ENCODE results near the gene KCNMB3.
"Not testable (repeated sequence)": the region's sequence is repeated elsewhere in the genome, so short reads cannot be mapped to it uniquely, and the experiment has no call there.

KCNMB3 gene

DNA sequence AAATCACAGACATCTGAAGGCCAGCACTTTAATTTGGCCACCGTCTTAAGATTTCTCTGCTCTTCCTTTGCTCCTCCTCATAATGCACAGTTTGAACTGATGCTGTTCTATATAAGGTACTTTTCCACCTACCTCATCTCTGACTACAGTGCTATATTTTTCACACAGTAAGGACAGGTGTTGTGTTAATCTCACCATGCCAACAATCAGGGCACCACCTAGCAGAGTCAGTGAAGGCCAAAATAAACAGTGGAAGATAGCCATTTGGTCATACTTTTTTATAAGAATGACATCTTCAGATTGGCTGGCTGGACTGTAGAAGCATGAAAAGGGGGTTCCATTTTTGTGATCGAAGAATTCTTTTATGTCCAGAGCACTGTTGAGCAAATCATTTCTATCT lies 8.1 kb downstream of the KCNMB3 start:
- H3K9me3 ChIP-seq (ENCODE audit: control insufficient read depth, low read length); H3K4me1 ChIP-seq (ENCODE audit: control insufficient read depth, insufficient read depth, low read length); H3K4me3 ChIP-seq (ENCODE audit: insufficient read depth, low read depth, low read length); H3K27me3 ChIP-seq (ENCODE audit: control insufficient read depth, insufficient read depth, low read length, poor library complexity, severe bottlenecking); H3K36me3 ChIP-seq (ENCODE audit: control insufficient read depth, insufficient read depth, low read length); H3K27ac ChIP-seq (ENCODE audit: insufficient read depth, low read depth, low read length, poor library complexity, severe bottlenecking): not testable (repeated sequence)
- WGBS, 2 experiments, result 89 to 100% methylated on average over 1 of the region's 2 CpGs

DNA sequence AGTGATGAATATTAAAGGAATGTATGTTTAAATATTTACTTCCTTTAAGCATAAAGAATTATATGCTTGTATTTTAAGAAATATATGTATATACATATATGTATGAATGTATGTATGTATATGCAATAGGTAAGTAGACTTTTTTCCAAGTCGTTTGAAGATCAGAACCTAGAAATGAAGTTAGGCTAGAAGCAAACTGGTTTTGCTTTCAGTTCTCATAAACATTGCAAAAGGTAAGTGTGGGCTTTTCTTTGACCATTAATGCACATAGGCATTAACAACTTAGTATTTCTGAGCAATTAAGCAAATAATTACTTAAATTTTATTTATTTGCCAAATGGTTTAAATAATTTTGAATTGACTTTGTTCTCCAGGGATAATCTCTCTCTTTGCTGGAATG lies 10.6 kb downstream of the KCNMB3 start:
- H3K27ac ChIP-seq (ENCODE audit: insufficient read depth, low read depth, low read length, poor library complexity, severe bottlenecking); H3K36me3 ChIP-seq (ENCODE audit: control insufficient read depth, insufficient read depth, low read length); H3K4me3 ChIP-seq (ENCODE audit: insufficient read depth, low read depth, low read length); H3K27me3 ChIP-seq (ENCODE audit: control insufficient read depth, insufficient read depth, low read length, poor library complexity, severe bottlenecking); H3K4me1 ChIP-seq (ENCODE audit: control insufficient read depth, insufficient read depth, low read length); H3K9me3 ChIP-seq (ENCODE audit: control insufficient read depth, low read length): not testable (repeated sequence)
- 80 to 88% methylated on average over 1 of the region's 1 CpG for WGBS, 2 experiments

DNA sequence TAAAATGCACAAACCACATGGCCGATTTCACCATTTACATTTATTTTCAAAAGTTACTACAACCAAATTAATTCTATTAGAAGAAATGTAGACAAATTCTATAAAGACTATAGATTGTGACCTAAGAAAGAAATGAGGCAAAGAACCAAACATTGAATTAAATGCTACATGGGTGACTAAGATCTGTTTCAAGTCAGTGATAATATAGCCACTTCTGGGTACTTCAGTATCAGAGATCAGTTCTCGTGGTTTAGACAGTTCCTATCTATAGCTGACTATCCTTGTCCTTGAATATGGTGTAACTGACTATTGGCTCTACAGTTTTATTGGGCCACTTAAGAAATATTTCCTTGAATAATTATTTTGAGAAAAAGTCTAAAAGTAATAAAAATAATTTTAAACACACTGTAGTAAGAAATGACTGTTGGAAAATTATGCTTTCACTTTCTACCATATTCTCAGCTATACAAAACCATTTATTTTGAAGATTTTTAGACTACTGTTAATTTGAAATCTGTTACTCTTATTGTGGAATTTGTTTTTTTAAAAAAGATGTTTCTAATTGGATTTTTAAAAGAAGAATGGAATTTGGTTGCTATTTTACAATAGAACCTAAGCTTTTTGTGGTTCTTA lies 14.1 kb downstream of the KCNMB3 start:
- 100% methylated on average over 1 to 2 of the region's 2 CpGs for WGBS, 2 experiments

DNA sequence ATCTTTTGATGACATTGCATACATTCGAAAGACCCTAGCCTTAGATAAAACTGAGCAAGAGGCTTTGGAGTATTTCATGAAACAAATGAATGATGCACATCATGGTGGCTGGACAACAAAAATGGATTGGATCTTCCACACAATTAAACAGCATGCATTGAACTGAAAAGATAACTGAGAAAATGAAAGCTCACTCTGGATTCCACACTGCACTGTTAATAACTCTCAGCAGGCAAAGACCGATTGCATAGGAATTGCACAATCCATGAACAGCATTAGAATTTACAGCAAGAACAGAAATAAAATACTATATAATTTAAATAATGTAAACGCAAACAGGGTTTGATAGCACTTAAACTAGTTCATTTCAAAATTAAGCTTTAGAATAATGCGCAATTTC lies 16.7 kb downstream of the KCNMB3 start:
- Histone ChIP-seq H3K4me3 (ENCODE audit: insufficient read depth, low read depth, low read length) (no peak overlapping the region), H3K4me1 (ENCODE audit: control insufficient read depth, insufficient read depth, low read length) (no peaks in the 10 kb centered on the region), H3K27ac (ENCODE audit: insufficient read depth, low read depth, low read length, poor library complexity, severe bottlenecking) (no peak overlapping the region), H3K27me3 (ENCODE audit: control insufficient read depth, insufficient read depth, low read length, poor library complexity, severe bottlenecking) (no peaks in the 10 kb centered on the region), H3K36me3 (ENCODE audit: control insufficient read depth, insufficient read depth, low read length) (peaks cover 10% of the 10 kb centered on the region), H3K9me3 (ENCODE audit: control insufficient read depth, low read length) (no peaks in the 10 kb centered on the region)
- WGBS, 2 experiments, result 96 to 98% methylated on average over 3 to 4 of the region's 4 CpGs

More for the DNA sequence above, 14.1 kb downstream of the KCNMB3 start:
- H3K27me3 ChIP-seq (ENCODE audit: control insufficient read depth, insufficient read depth, low read length, poor library complexity, severe bottlenecking), result no peaks in the 10 kb centered on the region
- H3K27ac ChIP-seq (ENCODE audit: insufficient read depth, low read depth, low read length, poor library complexity, severe bottlenecking), result no peak overlapping the region
- H3K4me1 ChIP-seq (ENCODE audit: control insufficient read depth, insufficient read depth, low read length), result no peaks in the 10 kb centered on the region
- H3K4me3 ChIP-seq (ENCODE audit: insufficient read depth, low read depth, low read length), result no peak overlapping the region
- H3K36me3 ChIP-seq (ENCODE audit: control insufficient read depth, insufficient read depth, low read length), result peaks cover 4% of the 10 kb centered on the region
- no peaks in the 10 kb centered on the region for H3K9me3 ChIP-seq (ENCODE audit: control insufficient read depth, low read length)

DNA sequence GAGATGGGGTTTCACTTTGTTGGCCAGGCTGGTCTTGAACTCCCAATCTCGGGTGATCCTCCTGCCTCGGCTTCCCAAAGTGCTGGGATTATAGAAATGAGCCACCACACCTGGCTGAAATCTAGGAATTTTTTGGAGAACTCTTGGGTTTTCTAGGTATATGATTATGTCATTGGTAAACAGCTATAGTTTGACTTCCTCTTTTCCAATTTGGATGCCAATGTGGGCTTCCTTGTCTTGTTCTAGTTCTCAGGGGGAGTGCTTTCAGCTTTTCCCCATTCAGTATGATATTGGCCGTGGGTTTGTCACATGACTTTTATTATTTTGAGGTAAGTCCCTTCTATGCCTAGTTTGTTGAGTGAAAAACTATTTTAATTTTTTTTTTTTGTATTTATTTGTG lies 17.9 kb downstream of the KCNMB3 start:
- WGBS, 2 experiments, result 90 to 96% methylated on average over 3 of the region's 3 CpGs
- H3K4me1 ChIP-seq (ENCODE audit: control insufficient read depth, insufficient read depth, low read length), result no peaks in the 10 kb centered on the region
- peaks cover 10% of the 10 kb centered on the region for H3K36me3 ChIP-seq (ENCODE audit: control insufficient read depth, insufficient read depth, low read length)
- H3K27ac ChIP-seq (ENCODE audit: insufficient read depth, low read depth, low read length, poor library complexity, severe bottlenecking), result no peak overlapping the region
- no peaks in the 10 kb centered on the region for H3K27me3 ChIP-seq (ENCODE audit: control insufficient read depth, insufficient read depth, low read length, poor library complexity, severe bottlenecking)
- H3K9me3 ChIP-seq (ENCODE audit: control insufficient read depth, low read length), result no peaks in the 10 kb centered on the region
- no peak overlapping the region for H3K4me3 ChIP-seq (ENCODE audit: insufficient read depth, low read depth, low read length)

DNA sequence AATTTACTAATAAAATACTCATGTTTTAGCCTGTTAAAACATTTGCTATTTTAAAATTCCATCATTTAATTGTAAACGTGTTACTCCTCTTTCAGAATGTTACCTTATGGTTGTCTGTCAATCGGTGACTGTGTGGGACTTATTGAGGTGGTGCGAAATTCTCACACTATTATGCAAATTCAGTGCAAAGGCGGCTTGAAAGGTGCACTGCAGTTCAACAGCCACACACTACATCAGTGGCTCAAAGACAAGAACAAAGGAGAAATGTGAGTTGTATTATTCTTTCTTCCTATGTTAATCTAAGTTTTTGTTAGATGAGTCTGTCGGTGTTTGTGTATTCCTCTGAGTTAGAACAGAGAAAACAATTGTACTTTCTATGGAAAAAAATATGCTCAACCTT lies 21.7 kb downstream of the KCNMB3 start:
- Histone ChIP-seq H3K36me3 (ENCODE audit: control insufficient read depth, insufficient read depth, low read length) (peaks cover 10% of the 10 kb centered on the region), H3K4me1 (ENCODE audit: control insufficient read depth, insufficient read depth, low read length) (no peaks in the 10 kb centered on the region), H3K4me3 (ENCODE audit: insufficient read depth, low read depth, low read length) (no peak overlapping the region), H3K27me3 (ENCODE audit: control insufficient read depth, insufficient read depth, low read length, poor library complexity, severe bottlenecking) (no peaks in the 10 kb centered on the region), H3K9me3 (ENCODE audit: control insufficient read depth, low read length) (no peaks in the 10 kb centered on the region), H3K27ac (ENCODE audit: insufficient read depth, low read depth, low read length, poor library complexity, severe bottlenecking) (no peak overlapping the region)
- WGBS, 2 experiments, result 62 to 70% methylated on average over 2 to 5 of the region's 5 CpGs

DNA sequence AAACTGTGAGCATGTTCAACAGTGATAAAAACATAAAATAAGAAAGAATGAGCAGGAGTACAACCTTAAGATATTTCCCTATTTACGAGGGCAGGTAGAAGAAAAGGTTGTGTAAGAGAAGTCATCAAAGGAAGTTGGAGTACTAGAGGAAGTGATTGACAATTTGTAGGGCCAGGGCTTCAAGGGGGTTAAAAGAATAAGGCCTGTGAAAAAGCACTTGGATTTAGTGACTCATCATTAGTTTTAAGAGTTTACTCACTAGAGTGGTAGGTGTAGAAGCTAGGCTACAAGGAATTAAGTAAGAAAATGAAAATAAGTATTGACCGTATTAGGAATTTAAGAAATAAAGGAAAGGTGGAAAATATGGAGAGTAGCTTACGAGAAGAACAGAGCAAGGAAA lies 23.6 kb downstream of the KCNMB3 start:
- Histone ChIP-seq H3K36me3 (ENCODE audit: control insufficient read depth, insufficient read depth, low read length) (peaks cover 6% of the 10 kb centered on the region), H3K4me3 (ENCODE audit: insufficient read depth, low read depth, low read length) (no peak overlapping the region)
- WGBS, 2 experiments, result 87 to 93% methylated on average over 3 of the region's 3 CpGs

DNA sequence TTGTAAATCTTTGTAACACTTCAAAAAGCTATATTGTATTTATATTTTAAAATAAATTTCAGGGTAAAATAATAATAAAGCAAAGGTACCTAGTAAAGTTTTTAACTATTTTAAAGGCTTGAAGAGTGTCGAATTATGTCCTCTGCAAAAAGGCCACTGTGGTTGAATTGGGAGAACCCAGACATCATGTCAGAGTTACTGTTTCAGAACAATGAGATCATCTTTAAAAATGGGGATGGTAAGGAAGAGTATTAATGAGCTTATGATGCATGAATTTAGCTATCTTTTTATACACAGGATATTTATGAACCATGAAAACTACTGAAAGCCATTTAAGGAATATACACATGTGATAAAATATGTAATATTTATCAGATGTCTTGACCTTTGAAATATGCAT lies 26.3 kb downstream of the KCNMB3 start:
- Histone ChIP-seq H3K9me3 (ENCODE audit: control insufficient read depth, low read length) (no peaks in the 10 kb centered on the region), H3K4me1 (ENCODE audit: control insufficient read depth, insufficient read depth, low read length) (no peaks in the 10 kb centered on the region), H3K36me3 (ENCODE audit: control insufficient read depth, insufficient read depth, low read length) (no peaks in the 10 kb centered on the region), H3K27me3 (ENCODE audit: control insufficient read depth, insufficient read depth, low read length, poor library complexity, severe bottlenecking) (no peaks in the 10 kb centered on the region), H3K4me3 (ENCODE audit: insufficient read depth, low read depth, low read length) (no peak overlapping the region), H3K27ac (ENCODE audit: insufficient read depth, low read depth, low read length, poor library complexity, severe bottlenecking) (no peak overlapping the region)
- 100% methylated on average over 1 of the region's 1 CpG for WGBS, 2 experiments

More for the DNA sequence above, 23.6 kb downstream of the KCNMB3 start:
- Histone ChIP-seq H3K4me1 (ENCODE audit: control insufficient read depth, insufficient read depth, low read length) (no peaks in the 10 kb centered on the region), H3K27ac (ENCODE audit: insufficient read depth, low read depth, low read length, poor library complexity, severe bottlenecking) (no peak overlapping the region), H3K9me3 (ENCODE audit: control insufficient read depth, low read length) (no peaks in the 10 kb centered on the region), H3K27me3 (ENCODE audit: control insufficient read depth, insufficient read depth, low read length, poor library complexity, severe bottlenecking) (no peaks in the 10 kb centered on the region)

DNA sequence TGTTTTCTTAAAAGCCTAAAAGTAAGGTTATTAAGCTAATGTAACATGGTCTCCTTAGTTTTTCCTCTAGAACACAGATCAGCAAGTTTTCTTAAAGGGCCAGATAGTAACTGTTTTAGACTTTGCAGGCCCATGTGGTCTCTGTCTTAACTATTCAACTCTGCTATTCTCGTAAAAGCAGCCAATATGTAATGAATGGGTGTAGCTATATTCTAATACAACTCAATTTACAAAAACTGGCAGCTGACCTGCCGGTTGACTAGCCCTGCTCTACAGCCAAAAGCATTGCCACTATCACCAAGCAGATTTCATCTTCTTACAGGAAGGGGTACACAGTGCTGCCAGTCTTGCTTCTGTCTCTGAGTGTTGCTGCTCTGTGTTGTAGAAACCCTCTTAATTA lies 27.4 kb downstream of the KCNMB3 start:
- no peak overlapping the region for H3K4me3 ChIP-seq (ENCODE audit: insufficient read depth, low read depth, low read length)
- H3K36me3 ChIP-seq (ENCODE audit: control insufficient read depth, insufficient read depth, low read length), result no peaks in the 10 kb centered on the region
- 67 to 89% methylated on average over 1 to 2 of the region's 2 CpGs for whole genome bisulfite sequencing, 2 experiments
- no peaks in the 10 kb centered on the region for H3K4me1 ChIP-seq (ENCODE audit: control insufficient read depth, insufficient read depth, low read length)
- no peak overlapping the region for H3K27ac ChIP-seq (ENCODE audit: insufficient read depth, low read depth, low read length, poor library complexity, severe bottlenecking)
- no peaks in the 10 kb centered on the region for H3K9me3 ChIP-seq (ENCODE audit: control insufficient read depth, low read length)
- no peaks in the 10 kb centered on the region for H3K27me3 ChIP-seq (ENCODE audit: control insufficient read depth, insufficient read depth, low read length, poor library complexity, severe bottlenecking)

DNA sequence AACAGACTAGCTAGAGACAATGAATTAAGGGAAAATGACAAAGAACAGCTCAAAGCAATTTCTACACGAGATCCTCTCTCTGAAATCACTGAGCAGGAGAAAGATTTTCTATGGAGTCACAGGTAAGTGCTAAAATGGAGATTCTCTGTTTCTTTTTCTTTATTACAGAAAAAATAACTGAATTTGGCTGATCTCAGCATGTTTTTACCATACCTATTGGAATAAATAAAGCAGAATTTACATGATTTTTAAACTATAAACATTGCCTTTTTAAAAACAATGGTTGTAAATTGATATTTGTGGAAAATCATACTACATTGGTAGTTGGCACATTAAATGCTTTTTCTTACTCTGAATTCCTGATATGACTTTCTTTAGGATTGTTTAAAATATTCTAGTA lies 32.7 kb downstream of the KCNMB3 start:
- not testable (repeated sequence) for H3K27ac ChIP-seq (ENCODE audit: insufficient read depth, low read depth, low read length, poor library complexity, severe bottlenecking); H3K27me3 ChIP-seq (ENCODE audit: control insufficient read depth, insufficient read depth, low read length, poor library complexity, severe bottlenecking); H3K4me1 ChIP-seq (ENCODE audit: control insufficient read depth, insufficient read depth, low read length); H3K4me3 ChIP-seq (ENCODE audit: insufficient read depth, low read depth, low read length); H3K9me3 ChIP-seq (ENCODE audit: control insufficient read depth, low read length); H3K36me3 ChIP-seq (ENCODE audit: control insufficient read depth, insufficient read depth, low read length)
- WGBS, 2 experiments, result 100% methylated on average over 1 of the region's 1 CpG; no CpG with 5 or more reads in 1 of the 2 experiments

DNA sequence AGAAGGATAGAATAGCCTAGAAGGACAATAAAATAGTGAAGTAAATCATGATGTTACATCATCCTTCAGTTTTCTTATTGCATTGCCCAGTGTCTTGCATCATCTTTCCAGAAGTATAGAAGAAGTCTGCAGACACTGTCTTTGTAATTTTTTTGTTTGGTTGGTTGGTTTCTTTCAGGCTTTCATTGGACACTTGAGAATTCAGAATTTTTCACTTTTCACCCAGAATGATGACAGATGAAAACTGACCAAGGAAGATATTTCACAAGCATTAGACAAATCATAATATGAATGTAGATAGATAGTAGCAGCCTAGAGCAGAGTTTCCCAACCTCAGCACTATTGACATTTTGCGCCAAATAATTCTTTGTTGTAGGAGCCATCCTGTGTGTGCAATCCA lies 35.4 kb downstream of the KCNMB3 start:
- not testable (repeated sequence) for H3K27ac ChIP-seq (ENCODE audit: insufficient read depth, low read depth, low read length, poor library complexity, severe bottlenecking); H3K4me3 ChIP-seq (ENCODE audit: insufficient read depth, low read depth, low read length); H3K36me3 ChIP-seq (ENCODE audit: control insufficient read depth, insufficient read depth, low read length); H3K9me3 ChIP-seq (ENCODE audit: control insufficient read depth, low read length); H3K27me3 ChIP-seq (ENCODE audit: control insufficient read depth, insufficient read depth, low read length, poor library complexity, severe bottlenecking); H3K4me1 ChIP-seq (ENCODE audit: control insufficient read depth, insufficient read depth, low read length)
- WGBS, 2 experiments, result no CpG with 5 or more reads among the region's 1 CpG
